ENCODE results near the gene PUM2. TPM values are rescaled to one million over a fixed set of nuclear protein-coding genes. Genes with fewer than 3 reads are reported as not detected.

Gene PUM2
- total and polyA plus RNA-seq, 2 of the 13 experiments (the other 11 are each of a cell fraction or from before 2014, with no cell fraction given): 69.6 to 69.8 TPM

GRCh38 chr2:20207051-20207450 is 143.6 kb downstream of the PUM2 start (continued):
- TF ChIP-seq ZNF674 (CRISPR knock-in tag; IDR thresholded peaks at IDR 0.05; ENCODE audit: low read depth): no peak
- peak; percentile 67 for TF ChIP-seq NR2F6 (IDR thresholded peaks at IDR 0.05)
- TF ChIP-seq NR2F6 (CRISPR knock-in tag; IDR thresholded peaks at IDR 0.05): 0 out of 2 replicates have a peak, but pooled peaks have one; percentile 25
- no peak for TF ChIP-seq REXO4 (CRISPR knock-in tag; IDR thresholded peaks at IDR 0.05; ENCODE audit: borderline replicate concordance)
- TF ChIP-seq CERS6 (CRISPR knock-in tag; IDR thresholded peaks at IDR 0.05): no peak
- no peak for TF ChIP-seq HOMEZ (CRISPR knock-in tag; IDR thresholded peaks at IDR 0.05; ENCODE audit: low read depth)
- TF ChIP-seq ZNF431 (CRISPR knock-in tag; IDR thresholded peaks at IDR 0.05; ENCODE audit: borderline replicate concordance, low read depth): no peak
- TF ChIP-seq ZNF564 (CRISPR knock-in tag; IDR thresholded peaks at IDR 0.05): no peak
- TF ChIP-seq SAP130 (CRISPR knock-in tag; IDR thresholded peaks at IDR 0.05; ENCODE audit: low read depth): peak; percentile 20
- no peak for TF ChIP-seq ZNF563 (CRISPR knock-in tag; IDR thresholded peaks at IDR 0.05)
- no peak for TF ChIP-seq NCOR1 (IDR thresholded peaks at IDR 0.05; ENCODE audit: borderline replicate concordance, low read length)
- TF ChIP-seq AHDC1 (CRISPR knock-in tag; IDR thresholded peaks at IDR 0.05; ENCODE audit: borderline replicate concordance): no peak
- TF ChIP-seq MXI1 (IDR thresholded peaks at IDR 0.05; ENCODE audit: borderline replicate concordance, low read depth, low read length): no peak
- TF ChIP-seq ZNF275 (CRISPR knock-in tag; IDR thresholded peaks at IDR 0.05; ENCODE audit: borderline replicate concordance): no peak
- no peak for TF ChIP-seq PAWR (CRISPR knock-in tag; IDR thresholded peaks at IDR 0.05; ENCODE audit: borderline replicate concordance)
- TF ChIP-seq ZNF331 (CRISPR knock-in tag; IDR thresholded peaks at IDR 0.05): no peak
- TF ChIP-seq ZNF34 (CRISPR knock-in tag; IDR thresholded peaks at IDR 0.05; ENCODE audit: borderline replicate concordance): no peak
- no peak for TF ChIP-seq ZNF280D (CRISPR knock-in tag; IDR thresholded peaks at IDR 0.05)
- TF ChIP-seq ZFP36 (IDR thresholded peaks at IDR 0.05; ENCODE audit: borderline replicate concordance, low read depth, low read length, partially characterized antibody): no peak
